ENCODE results near the gene DLX3.

DLX3 gene

GRCh38 chr17:49978501-49978900 is 16.5 kb downstream of the DLX3 start:
- no peak for TF ChIP-seq CTCF (IDR thresholded peaks at IDR 0.05; ENCODE audit: low read depth, low read length, missing control alignments)
- no peak overlapping the region for H3K4me3 ChIP-seq (ENCODE audit: low read depth, low read length)
- DNase-seq (ENCODE audit: low read depth): no peak

- no peak for DNase-seq (ENCODE audit: low read depth)
- TF ChIP-seq CTCF (IDR thresholded peaks at IDR 0.05; ENCODE audit: low read depth, low read length, missing control alignments): no peak
- no peak overlapping the region for H3K4me3 ChIP-seq (ENCODE audit: low read depth, low read length)
Measured at GRCh38 chr17:49977463-49978389, 17.3 kb downstream of the DLX3 start.

GRCh38 chr17:49976828-49977202 is 18.2 kb downstream of the DLX3 start:
- DNase-seq (ENCODE audit: low read depth): no peak
- no peak for TF ChIP-seq CTCF (IDR thresholded peaks at IDR 0.05; ENCODE audit: low read depth, low read length, missing control alignments)
- no peak overlapping the region for H3K4me3 ChIP-seq (ENCODE audit: low read depth, low read length)

GRCh38 chr17:49976163-49976827 is 18.7 kb downstream of the DLX3 start:
- no peak overlapping the region for H3K4me3 ChIP-seq (ENCODE audit: low read depth, low read length)
- DNase-seq (ENCODE audit: low read depth): no peak
- TF ChIP-seq CTCF (IDR thresholded peaks at IDR 0.05; ENCODE audit: low read depth, low read length, missing control alignments): no peak

GRCh38 chr17:49975531-49975930 is 19.5 kb downstream of the DLX3 start:
- DNase-seq (ENCODE audit: low read depth): no peak
- no peak overlapping the region for H3K4me3 ChIP-seq (ENCODE audit: low read depth, low read length)
- no peak for TF ChIP-seq CTCF (IDR thresholded peaks at IDR 0.05; ENCODE audit: low read depth, low read length, missing control alignments)

- H3K4me3 ChIP-seq (ENCODE audit: low read depth, low read length): no peak overlapping the region
- TF ChIP-seq CTCF (IDR thresholded peaks at IDR 0.05; ENCODE audit: low read depth, low read length, missing control alignments): no peak
- DNase-seq (ENCODE audit: low read depth): no peak
Measured at GRCh38 chr17:49973271-49973615, 21.8 kb downstream of the DLX3 start.
